22Rv1 (cell line): ENCODE measurements around the gene TMEM150B.

Experiments
- ZFX ChIP-seq: fragments of 450-650 bp; IDR thresholded peaks from 2 replicates; pipeline ENCODE4 v1.6.1; 2017; ENCODE audit warnings: antibody characterized with exemption, borderline replicate concordance
- TF ChIP-seq, protein P1 (sequence below): fragments of 450-650 bp; IDR thresholded peaks from 2 replicates; pipeline ENCODE4 v1.5.1; 2017; ENCODE audit warnings: mild to moderate bottlenecking

DNA sequence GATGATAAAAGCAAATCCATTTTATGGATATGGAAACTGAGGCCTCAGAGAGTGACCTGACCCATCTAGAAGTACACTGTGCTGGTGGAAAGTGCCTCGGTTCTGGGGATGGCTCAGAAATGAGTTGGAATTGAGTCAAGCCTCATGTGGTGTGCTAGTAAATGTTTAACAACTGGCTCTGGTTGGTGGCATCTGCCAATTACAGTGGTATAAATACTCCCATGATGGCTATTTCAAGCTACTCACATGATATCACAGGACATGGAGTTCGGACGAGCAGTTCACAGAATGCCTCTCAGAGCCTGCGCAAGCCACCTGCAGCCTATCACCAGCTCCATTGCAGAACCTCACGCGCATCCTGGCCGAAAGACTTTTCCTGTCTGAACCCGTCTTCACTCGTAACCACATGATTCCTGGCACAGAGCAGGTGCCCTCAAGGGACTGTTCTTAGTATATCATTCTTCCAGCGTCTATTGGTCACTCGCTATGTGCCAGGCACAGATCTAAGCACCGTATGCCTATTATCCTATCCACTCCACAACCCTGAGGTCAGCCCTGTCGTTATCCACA is 9.1 kb downstream of the TMEM150B start:
- TF ChIP-seq, protein P1, sequence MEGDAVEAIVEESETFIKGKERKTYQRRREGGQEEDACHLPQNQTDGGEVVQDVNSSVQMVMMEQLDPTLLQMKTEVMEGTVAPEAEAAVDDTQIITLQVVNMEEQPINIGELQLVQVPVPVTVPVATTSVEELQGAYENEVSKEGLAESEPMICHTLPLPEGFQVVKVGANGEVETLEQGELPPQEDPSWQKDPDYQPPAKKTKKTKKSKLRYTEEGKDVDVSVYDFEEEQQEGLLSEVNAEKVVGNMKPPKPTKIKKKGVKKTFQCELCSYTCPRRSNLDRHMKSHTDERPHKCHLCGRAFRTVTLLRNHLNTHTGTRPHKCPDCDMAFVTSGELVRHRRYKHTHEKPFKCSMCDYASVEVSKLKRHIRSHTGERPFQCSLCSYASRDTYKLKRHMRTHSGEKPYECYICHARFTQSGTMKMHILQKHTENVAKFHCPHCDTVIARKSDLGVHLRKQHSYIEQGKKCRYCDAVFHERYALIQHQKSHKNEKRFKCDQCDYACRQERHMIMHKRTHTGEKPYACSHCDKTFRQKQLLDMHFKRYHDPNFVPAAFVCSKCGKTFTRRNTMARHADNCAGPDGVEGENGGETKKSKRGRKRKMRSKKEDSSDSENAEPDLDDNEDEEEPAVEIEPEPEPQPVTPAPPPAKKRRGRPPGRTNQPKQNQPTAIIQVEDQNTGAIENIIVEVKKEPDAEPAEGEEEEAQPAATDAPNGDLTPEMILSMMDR = no peak
- no peak for TF ChIP-seq ZFX
